Islet precursor cell (in vitro differentiated cells): Measurements from ENCODE around the gene CNOT6.
"Not testable (repeated sequence)": the region's sequence is repeated elsewhere in the genome, so short reads cannot be mapped to it uniquely, and the experiment has no call there.

Experiments
- DNase-seq: peaks from one replicate; pipeline ENCODE4 v3.0.0-alpha.2; 2018

The CNOT6 gene

DNA sequence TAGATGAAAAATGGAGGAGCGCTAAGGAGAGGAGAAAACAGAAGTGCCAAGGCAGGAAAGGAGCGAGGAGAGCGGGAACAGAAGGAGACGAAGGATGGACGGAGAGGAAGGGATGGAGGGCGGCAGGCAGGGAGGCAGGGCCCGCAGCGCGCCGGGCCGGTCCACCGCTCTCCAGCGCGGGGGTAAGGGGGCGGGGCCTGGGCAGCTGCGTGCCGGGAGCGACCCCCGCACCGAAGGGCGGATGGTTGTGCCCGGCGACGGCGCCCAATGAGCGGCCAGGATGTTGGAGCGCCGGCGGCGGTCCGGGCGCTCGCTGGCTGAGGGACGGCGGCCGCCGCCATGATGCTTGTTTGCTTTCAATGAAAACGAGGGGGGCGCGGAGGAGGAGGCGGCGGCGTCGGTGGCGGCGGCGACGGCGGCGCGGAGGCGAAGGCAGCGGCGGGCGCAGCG is at the start of gene CNOT6:
TSS of gene CNOT6 (plus strand) at position 320 of the 450 bp plus-strand sequence. CDS start 34,898 bp downstream, outside the sequence.
- peak; percentile 95 for DNase-seq

DNA sequence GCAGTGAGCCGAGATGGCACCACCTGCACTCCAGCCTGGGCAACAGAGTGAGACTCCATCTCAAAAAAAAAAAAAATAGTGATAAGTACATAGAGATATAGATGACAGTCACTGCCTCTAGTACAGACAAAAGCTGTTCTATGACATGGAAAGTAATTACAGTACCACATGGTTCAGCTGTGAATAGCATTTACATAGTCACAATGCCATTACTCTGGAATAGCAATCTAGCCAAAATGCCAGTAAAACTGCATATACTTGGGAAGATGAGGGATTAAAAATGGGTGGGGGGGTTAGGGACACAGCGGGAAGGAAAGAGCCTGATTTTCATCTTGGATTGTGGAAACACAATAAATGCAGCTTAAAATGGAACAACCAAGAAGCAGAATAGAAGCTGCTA is 39.4 kb upstream of the CNOT6 start:
- DNase-seq, result no peak

DNA sequence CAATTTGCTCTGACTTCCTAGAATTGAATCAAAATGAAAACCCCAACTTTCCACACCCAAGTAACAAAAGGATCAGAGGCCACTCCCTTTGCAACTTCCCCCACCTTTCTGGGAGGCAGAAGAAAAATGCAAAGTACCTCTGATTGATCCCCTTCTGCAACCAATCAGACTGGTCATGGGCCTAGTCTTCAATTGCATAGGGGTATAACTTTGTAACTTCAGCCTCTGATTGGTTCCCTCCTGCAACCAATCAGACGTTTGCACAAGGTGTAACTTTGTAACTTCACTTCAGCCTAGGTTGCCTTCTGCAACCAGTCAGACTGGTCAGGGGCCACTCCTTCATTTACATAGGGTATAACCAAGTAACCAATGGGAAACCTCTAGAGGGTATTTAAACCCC is 38.3 kb upstream of the CNOT6 start:
- DNase-seq, result no peak

DNA sequence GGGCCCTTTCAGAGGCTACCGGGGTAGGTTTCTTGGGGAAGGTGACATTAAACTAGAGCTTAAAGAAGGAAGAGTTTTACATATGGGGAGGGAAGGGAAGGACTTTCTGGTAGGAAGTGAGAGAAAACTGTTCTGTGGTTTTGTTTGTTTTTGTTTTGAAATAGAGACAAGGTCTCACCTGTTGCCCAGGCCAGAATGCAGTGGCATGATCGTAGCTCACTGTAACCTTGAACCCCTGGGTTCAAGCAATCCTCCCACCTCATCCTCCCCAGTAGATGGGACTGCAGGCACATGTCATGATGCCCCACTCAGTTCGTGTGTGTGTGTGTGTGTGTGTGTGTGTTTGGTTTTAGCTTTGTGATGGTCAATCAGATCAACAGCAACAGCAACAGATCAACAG is 37.4 kb upstream of the CNOT6 start:
- DNase-seq, result no peak

DNA sequence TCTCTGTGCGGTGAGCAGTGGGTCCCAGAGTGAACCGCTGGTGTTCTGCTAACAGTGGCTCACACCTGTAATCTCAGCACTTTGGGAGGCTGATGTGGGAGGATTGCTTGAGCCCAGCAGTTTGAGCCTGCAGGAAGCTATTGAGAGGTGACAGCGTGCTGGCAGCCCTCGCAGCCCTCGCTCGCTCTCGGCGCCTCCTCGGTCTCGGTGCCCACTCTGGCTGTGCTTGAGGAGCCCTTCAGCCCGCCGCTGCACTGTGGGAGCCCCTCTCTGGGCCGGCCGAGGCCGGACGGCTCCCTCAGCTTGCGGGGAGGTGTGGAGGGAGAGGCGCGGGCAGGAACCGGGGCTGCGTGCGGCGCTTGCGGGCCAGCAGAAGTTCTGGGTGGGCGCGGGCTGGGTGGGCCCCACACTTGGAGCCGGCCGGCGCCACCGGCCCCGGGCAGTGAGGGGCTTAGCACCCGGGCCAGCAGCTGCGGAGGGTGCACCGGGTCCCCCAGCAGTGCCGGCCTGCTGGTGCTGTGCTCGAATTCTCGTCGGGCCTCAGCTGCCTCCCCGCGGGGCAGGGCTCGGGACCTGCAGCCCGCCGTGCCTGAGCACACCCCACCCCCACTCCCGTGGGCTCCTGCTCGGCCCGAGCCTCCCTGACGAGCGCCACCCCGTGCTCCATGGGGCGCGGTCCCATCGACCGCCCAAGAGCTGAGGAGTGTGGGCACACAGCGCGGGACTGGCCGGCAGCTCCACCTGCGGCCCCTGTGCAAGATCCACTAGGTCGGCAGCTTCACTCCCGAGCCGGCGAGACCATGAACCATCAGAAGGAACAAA is 35.1 kb upstream of the CNOT6 start:
- not testable (repeated sequence) for DNase-seq

DNA sequence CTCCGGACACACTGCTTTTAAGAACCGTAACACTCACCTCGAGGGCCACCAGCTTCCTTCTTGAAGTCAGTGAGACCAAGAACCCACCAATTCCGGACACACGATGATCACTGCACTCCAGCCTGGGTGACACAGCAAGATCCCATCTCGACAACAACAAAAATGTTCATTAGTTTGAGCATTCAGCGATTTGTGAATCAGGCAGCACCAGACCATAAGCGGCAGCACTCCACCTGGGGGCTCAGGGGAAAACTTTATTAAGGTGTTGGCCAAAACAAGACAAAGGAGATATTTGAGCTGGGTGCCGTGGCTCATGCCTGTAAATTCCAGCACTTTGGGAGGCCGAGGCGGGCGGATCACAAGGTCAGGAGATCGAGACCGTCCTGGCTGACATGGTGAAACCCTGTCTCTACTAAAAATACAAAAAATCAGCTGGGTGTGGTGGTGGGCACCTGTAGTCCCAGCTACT is 34.5 kb upstream of the CNOT6 start:
- DNase-seq, result not testable (repeated sequence)

DNA sequence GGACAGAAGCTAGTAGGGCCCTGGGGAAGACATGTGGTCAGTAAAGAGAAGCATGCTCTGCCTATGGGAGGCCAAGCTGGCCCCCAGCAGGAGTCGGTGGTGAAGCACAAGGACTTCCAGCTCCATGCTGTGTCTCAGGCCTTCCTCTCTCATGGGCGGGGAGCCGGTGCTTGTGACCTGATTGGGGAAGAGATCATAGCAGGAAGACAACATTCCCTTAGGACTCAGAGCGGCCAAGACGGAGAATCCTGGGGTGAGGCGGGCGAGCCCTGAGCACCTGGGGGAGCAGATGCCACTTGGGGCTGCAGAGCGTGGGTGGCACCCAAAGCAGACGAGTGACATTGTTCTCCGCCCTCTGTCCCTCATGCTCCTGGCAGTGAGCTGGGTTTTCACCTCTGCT is 33.3 kb upstream of the CNOT6 start:
- DNase-seq, result no peak

DNA sequence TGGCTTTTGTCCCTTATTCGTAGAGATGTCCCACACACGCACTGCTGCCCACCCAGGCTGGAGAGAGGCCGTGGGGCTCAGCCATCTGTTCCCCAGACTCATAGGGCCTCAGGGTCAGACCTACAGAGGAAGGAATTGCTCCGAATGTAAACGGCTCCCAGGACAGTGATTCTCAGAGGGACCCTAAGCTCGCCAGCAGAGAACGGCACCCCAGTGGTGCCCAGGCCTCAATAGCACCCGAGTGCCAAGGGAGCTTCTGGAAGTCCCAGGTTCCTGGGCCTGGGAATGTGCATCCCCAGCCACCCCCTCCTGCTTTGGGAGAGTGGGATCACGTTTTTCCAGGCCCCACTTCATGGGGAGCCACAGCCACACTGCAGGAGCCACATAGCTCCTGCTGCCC is 32.9 kb upstream of the CNOT6 start:
- DNase-seq, result no peak

DNA sequence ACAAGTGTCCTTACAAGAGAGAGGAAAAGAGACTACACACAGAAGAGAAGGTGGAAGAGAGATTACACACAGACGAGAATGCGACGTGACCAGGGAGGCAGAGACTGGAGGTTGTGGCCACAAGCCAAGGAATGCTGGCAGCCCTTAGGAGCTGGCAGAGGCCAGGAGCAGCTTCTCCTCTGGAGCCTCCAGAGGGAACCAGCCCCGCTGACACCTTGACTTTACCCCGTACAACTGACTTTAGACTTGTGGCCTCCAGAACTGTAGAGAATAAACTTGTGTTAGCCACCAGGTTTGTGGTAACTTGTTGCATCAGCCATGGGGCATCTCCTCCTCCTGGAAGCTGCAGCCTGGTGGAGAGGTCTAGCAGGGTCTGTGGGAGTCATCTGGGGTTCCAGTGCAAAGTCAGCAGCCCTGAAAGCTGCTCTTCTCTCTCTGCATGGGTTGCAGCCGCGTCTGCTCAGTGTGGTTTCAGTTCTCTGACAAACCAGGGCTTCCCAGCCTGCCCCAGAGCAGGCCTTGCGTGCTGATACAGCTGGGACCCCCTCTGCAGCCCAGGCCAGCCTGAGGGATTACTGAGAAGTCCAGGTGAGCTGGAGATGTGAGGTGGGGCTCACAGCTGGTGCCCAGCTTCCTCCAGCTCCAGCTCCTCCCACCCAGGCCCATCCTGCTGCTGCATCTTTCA is 30.8 kb upstream of the CNOT6 start:
- no peak for DNase-seq

DNA sequence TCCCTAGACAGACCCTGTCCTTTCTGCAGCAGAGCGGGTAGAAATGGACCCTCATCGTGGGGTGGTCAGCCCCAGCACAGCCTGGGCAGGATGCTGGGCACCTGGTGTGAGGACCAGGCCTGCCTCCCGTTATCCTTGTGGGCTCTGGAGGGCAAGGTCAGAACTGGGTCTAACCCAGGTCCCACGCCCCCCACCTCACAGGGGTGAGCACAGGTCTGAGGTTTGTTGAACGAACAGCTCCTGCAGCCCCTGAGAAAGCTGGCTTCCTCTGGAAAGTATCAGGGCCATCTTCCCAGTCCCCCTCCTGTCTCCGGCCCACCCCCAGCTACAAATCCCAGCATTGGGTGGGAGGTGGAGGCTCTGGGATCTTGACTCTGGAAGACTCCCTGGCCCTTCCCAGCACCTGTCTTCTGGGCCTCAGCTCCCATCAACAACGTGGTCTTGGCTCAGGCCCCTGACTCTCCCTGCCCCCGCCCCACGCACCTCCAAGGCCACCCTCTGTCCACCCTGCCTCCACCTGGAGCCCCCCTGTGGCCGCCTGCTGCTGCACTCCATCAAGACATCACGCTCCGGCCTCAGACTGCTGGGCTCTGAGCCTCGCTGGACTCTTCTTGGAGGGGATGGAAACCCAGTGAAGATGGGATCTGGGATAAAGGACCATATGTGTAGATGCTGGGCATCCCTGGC is 30.1 kb upstream of the CNOT6 start:
- no peak for DNase-seq

DNA sequence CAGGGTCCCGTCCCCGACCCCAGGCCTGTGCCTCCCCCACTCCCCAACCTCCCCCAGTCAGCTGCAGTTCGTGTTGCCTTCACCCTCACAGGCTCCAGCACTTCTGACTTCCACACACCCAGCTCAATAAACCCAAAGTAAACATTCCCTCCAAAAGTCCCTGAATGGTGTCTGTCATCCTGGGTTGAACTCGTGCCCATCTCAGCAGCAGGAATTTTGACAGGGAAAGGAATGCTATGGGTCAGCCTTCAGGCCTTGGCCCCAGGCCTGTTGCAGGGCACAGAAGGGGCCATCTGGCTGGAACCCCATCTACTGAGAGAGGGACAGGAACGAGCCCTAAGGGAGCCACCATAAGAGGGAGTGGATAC is 29.6 kb upstream of the CNOT6 start:
- DNase-seq, result no peak

DNA sequence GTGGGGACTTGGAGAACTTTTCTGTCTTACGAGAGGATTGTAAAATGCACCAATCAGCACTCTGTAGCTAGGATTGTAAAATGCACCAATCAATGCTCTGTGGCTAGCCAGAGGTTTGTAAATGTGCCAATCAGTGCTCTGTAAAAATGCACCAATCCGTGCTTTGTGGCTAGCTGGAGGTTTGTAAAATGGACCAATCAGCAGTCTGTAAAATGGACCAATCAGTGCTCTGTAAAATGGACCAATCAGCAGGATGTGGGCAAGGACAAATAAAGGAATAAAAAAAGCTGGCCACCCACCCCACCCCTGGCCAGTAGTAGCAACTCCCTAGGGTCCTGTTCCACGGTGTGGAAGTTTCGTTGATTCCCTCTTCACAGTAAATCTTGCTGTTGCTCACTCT is 29.1 kb upstream of the CNOT6 start:
- DNase-seq, result not testable (repeated sequence)

DNA sequence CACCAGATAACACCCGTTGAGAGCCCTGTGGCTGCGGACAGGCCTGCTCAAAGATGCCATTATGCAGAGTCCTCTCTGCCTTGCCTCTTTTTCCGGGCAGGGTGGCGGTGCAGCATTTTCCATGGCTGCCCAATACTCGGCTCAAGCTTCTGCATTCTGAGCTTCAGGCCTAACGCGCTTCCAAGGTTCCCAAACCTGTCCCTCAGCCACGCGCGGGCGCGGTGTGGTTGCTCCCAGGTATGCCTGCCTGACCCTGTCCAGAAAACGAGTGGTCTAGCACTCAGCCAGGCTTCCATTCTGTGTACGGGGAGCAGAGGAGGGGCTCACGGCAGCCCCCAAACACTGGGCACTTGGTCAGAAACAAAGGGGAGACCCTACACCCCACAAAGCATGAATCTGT is 27.9 kb upstream of the CNOT6 start:
- DNase-seq, result no peak

DNA sequence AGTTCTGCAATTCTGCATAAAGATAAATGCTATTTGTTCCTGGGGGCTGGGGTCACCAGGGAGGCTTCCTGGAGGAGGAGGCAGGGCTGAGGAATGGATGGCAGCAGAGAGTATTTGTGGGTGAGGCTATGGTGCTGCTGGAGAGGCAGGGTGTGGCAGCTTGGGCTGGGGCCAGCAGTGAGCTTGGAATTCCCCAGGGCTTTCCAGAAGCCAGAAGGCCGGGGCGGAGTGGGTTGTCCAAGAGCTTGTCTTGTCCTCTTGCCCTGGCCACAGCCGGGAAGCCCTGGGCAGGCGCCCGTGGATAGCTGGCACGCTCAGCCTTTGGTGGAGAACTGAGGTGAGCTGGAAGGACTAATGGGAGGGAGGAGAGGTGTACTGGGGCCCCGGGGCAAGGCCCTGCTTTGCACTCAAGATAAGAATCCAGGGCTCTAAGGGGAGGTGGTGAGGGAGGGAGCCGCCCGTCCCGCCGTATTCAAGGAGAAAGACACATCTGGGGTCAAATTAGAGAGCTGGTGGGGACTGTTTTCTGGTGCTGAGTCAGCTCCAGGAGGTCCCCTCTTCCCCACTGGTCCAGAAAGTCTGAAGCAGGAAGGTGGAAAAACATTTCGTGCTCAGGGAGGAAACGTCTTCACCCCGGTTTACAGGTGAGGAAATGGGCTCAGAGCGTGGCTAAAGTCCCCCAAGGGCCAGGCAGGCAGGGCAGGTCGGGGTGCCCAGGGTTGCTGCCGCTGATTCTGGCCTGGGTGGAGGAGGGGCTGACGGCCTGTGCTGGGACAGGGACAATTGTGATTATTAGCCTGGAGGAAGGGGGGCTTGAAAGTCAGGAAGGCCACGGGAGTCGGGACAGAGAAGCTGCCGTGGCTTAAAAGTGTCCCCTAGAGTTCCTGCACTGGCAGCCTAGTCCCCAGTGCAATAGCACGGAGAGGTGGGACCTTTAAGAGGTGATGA is 26.9 kb upstream of the CNOT6 start:
- no peak for DNase-seq

DNA sequence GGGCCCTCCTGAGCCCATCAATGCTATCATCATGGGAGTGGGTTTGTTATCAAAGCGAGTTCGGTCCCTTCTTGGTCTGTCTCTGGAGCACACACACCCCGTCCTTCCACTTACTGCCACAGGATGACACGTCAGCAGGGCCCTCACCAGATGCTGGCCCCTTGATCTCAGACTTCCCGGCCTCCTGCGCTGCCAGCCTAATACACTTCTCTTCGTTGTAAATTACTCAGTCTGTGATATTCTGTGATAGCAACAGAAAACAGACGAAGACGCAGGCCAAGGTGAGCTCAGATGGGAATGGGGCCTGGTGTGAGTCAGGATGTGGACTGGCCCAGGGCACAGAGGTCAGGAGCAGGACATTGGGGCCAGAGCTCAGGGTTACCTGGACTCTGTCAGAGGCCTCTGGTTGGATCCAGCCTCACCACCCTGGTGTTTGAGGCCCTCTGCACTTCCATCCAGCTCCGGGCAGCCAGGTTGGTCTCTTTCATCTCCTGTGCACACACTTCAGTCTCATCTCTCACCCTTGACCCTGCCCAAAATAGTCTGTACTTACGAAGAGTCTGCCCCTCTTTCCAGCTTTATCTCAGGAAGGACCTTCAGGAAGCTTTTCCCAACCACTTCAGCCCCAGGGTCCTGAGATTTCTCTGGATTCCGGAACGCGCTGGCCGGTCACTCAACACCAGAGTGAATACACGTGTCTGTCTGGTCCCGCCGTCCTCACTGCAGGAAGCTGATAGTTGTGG is 26.0 kb upstream of the CNOT6 start:
- DNase-seq, result no peak

DNA sequence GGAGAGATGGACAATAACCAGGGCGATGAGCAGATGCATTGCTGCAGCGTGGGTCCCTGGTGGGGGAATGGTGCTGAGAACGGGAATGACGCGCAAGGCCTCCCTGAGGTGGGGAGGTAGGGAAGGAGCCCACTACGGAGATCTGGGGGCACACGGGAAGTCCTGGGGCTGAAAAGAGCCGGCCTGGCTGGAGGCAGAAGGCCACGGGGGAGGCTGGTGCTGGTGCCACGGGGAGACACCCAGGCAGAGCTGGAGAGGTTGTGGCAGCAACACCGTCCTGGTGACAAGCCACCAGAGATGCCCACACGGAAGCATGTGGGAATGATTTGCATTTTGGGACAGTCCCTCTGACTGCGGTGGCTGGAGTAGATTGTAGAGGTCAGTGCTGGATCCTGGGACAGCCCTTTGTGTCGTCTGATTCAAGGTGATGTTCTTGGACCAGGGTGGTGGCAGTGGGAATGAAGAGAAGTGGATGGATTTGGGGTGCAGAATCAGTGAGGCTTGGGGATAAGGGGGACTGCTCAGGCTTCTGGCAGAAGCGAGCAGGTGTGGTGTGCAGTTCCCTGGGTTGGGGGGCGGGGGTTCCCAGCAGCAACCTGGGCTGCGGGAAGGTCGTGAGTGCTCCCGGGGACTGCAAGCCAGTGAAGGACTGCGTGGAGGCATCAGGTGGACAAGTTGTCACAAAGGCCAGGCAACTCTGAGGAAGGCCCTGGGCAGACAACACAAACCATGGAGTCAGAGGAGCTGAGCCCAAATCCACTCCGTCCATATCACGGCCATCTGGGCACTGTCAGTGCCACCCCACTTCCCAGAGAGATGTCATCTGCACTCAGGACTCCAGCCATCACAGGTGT is 25.2 kb upstream of the CNOT6 start:
- DNase-seq, result no peak

DNA sequence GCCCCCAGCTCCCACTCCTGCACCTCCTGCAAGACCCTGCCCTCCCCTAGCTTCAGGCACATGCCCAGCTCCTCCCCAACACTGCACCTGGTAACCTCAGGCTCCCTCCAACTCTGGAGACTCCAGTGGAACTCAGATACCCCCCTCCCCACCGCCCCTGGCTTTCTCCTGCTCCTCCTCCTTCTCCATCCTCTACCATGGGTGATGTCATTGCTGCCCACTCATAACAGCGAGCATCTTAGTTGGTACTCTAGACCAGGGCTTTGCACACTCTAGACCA is 24.7 kb upstream of the CNOT6 start:
- no peak for DNase-seq

DNA sequence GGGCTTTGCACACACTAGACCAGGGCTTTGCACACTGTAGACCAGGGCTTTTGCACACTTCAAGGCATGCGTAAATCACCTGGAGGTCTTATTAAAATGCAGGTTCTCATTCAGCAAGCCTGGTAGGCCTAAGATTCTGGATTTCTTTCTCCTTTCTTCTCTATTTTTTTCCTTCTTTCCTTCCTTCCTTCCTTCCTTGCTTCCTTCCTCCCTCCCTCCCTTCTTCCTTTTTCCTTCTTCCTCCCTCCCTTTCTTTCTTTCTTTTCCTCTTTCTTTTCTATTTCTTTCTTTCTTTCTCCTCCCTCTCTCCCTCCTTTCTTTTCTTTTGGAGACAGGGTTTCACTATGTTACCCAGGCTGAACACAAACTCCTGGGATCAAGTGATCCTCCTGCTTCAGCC is 24.3 kb upstream of the CNOT6 start:
- no peak for DNase-seq

DNA sequence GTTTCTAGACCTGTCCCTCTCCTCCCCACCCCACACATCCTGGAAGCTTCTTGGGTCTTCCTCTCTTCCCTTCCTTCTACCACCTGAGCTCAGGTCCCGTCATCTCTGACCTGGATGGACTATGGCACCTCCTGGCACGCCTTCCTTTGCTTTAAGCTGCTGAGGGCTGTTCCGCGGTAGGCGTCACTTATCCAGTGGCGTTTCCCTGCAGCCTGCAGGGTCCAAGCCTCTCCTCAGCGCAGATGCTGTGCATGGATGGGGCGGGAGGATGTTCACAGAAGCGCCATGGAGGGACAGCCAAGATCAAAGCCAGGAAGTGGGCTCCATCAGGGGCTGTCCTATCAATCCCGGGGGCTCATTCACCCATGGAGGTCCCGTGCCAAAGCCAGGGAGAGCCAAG is 23.8 kb upstream of the CNOT6 start:
- DNase-seq, result no peak

DNA sequence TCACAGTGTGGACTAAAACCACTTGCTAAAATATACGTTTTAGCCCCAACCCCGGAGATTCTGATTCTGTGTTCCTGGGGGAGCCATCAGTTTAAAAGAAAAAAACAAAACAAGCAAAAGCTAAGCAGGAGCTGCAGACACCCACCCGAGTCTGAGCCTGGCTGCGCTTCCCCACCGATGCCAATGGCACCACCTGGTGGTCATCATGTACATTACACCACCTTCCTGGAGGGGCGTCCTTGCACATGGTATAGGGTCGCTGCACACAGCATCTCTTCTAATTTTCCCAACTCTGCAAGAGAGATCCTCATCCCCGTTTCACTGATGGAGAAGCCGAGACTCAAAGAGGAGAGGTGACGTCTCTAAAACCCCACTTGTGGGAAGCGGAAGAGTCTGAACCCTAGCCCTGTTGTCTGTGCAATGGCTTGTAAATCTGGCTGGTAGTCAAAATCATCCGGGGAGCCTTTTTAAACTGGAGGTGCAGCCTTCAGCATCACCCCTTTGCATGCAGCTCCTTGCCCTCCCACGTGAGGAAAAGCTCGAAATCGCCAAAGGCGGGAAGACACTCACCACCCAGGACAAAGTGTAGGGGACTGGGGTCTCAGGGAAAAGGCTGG is 23.1 kb upstream of the CNOT6 start:
- DNase-seq, result peak; percentile 79

DNA sequence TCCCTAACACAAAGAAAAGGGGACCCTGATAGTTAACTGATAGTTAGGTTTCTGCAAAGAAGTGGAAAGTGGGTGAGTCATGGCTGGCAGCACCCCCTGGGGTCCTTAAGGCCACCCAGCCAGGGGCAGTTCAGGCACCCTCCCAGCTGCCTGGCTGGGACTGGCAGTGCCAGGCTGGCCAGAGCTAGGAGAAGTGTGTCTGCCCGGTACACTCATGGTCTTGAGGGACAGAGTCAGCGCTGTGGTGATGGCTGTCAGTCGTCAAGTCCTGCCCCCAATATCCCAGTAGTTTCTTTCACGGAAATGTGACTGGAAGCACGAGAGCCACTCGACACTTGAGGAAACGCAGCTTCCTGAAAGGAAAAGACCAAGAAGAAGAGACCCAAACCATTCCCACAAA is 22.3 kb upstream of the CNOT6 start:
- no peak for DNase-seq
